B cell (primary cell): Measurements from ENCODE around the gene NSG1. TPM values are rescaled to one million over a fixed set of nuclear protein-coding genes. Genes with fewer than 3 reads are reported as not detected.

Source experiments
- ATAC-seq: fragments of 200-7000 bp; cut with Tn5 transposase; one replicate; pipeline ENCODE4 v1.10.0; 2021; ENCODE audit warnings: low read depth, mild to moderate bottlenecking, moderate number of reproducible peaks, moderate library complexity
- CTCF ChIA-PET: fragments of 350-600 bp; sonication (Branson Sonifier 250); formaldehyde crosslinking; loops from one replicate; lab custom pipeline; 2021; ENCODE audit warnings: antibody characterized with exemption, inconsistent platforms; lab: Charles Lee
- POLR2A ChIA-PET: fragments of 350-600 bp; sonication (Branson Sonifier 250); formaldehyde crosslinking; loops from one replicate; lab custom pipeline; 2021; ENCODE audit warnings: antibody characterized with exemption; lab: Charles Lee
- DNase-seq: peaks from one replicate; pipeline ENCODE4 v3.0.0; 2013
- H2AFZ ChIP-seq: 2 replicates; pipeline ENCODE4 v1.6.1; 2012; ENCODE audit warnings: mild to moderate bottlenecking, low read depth, low read length; ENCODE audit not compliant: insufficient read depth, poor library complexity, severe bottlenecking
- H3K27ac ChIP-seq, 2 donors: 1 replicate in 1 of 2; 2 replicates in 1 of 2; pipeline ENCODE4 v1.5.1; 2012 to 2013; ENCODE audit warnings: low read length in 2 of 2, mild to moderate bottlenecking in 2 of 2, moderate library complexity in 1 of 2
- H3K27me3 ChIP-seq, 4 experiments: fragments of 200-600 bp in 1 of 4; sonication (generic) in 1 of 4; replicated peaks in 1 of 4; 1 replicate in 2 of 4; 2 replicates in 2 of 4; pipeline versions ENCODE4 v1.6.1 to v1.7.0; 2013 to 2016; ENCODE audit warnings: low read length in 3 of 4, mild to moderate bottlenecking in 2 of 4, mixed read lengths in 1 of 4, moderate library complexity in 1 of 4; ENCODE audit not compliant: insufficient read depth in 4 of 4, control insufficient read depth in 3 of 4; ENCODE audit errors: control extremely low read depth in 1 of 4
- H3K36me3 ChIP-seq, 2 experiments: replicated peaks in 1 of 2; 1 replicate in 1 of 2; 2 replicates in 1 of 2; pipeline versions ENCODE4 v1.6.1 to v1.7.1; 2013; ENCODE audit warnings: low read length in 1 of 2; ENCODE audit not compliant: insufficient read depth in 2 of 2, control insufficient read depth in 1 of 2; ENCODE audit errors: control extremely low read depth in 1 of 2, extremely low read depth in 1 of 2
- H3K4me1 ChIP-seq, 2 donors: fragments of 200-600 bp in 1 of 2; sonication (generic) in 1 of 2; 1 replicate in 1 of 2; 2 replicates in 1 of 2; pipeline versions ENCODE4 v1.5.1 to v1.6.1; 2013 to 2017; ENCODE audit warnings: low read length in 2 of 2; ENCODE audit not compliant: control insufficient read depth in 2 of 2, insufficient read depth in 2 of 2
- H3K4me2 ChIP-seq: replicated peaks from 2 replicates; pipeline ENCODE3; 2012; ENCODE audit warnings: mild to moderate bottlenecking, low read depth, low read length; ENCODE audit not compliant: poor library complexity, severe bottlenecking
- H3K4me3 ChIP-seq, 5 experiments: fragments of 200-600 bp in 1 of 5; sonication (generic) in 1 of 5; 1 replicate in 3 of 5; 2 replicates in 2 of 5; pipeline versions ENCODE4 v1.5.1 to v1.7.0; 2011 to 2016; ENCODE audit warnings: low read length in 4 of 5, mild to moderate bottlenecking in 4 of 5, low read depth in 2 of 5, control low read depth in 1 of 5, moderate library complexity in 1 of 5; ENCODE audit not compliant: insufficient read depth in 1 of 5; ENCODE audit errors: control extremely low read depth in 1 of 5, extremely low read depth in 1 of 5
- H3K79me2 ChIP-seq: fragments of 200-600 bp; sonication (generic); one replicate; pipeline ENCODE4 v1.6.0; 2016; ENCODE audit warnings: low read length; ENCODE audit not compliant: control insufficient read depth, insufficient read depth
- H3K9ac ChIP-seq: fragments of 200-600 bp; sonication (generic); 2 replicates; pipeline ENCODE4 v1.6.1; 2017; ENCODE audit warnings: mild to moderate bottlenecking, low read length, moderate library complexity
- H3K9me3 ChIP-seq, 3 donors: one replicate each; pipeline versions ENCODE4 v1.6.1 to v1.7.1; 2013; ENCODE audit warnings: low read length in 2 of 3; ENCODE audit not compliant: control insufficient read depth in 2 of 3, insufficient read depth in 1 of 3; ENCODE audit errors: control extremely low read depth in 1 of 3
- H4K20me1 ChIP-seq: 2 replicates; pipeline ENCODE4 v1.6.0; 2012; ENCODE audit warnings: mild to moderate bottlenecking, low read length; ENCODE audit not compliant: insufficient read depth, control insufficient read depth, poor library complexity, severe bottlenecking
- H3K27ac Mint-ChIP-seq: one replicate; pipeline ENCODE4 v1.8.0; 2021; ENCODE audit warnings: mixed read lengths
- H3K27me3 Mint-ChIP-seq: one replicate; pipeline ENCODE4 v1.8.0; 2021; ENCODE audit warnings: mixed read lengths
- H3K4me1 Mint-ChIP-seq: one replicate; pipeline ENCODE4 v1.8.0; 2021; ENCODE audit warnings: mixed read lengths
- H3K4me3 Mint-ChIP-seq: one replicate; pipeline ENCODE4 v1.8.0; 2021; ENCODE audit warnings: mixed read lengths
- H3K9me3 Mint-ChIP-seq: one replicate; pipeline ENCODE4 v1.8.0; 2022; ENCODE audit warnings: mixed read lengths; ENCODE audit not compliant: insufficient read depth
- CTCF ChIP-seq: fragments of 200-600 bp; IDR thresholded peaks from one replicate; pipeline ENCODE4 v1.8.0; 2022; ENCODE audit warnings: antibody characterized with exemption, mild to moderate bottlenecking
- EZH2 ChIP-seq: IDR thresholded peaks from 2 replicates; pipeline ENCODE4 v1.6.1; 2012; ENCODE audit warnings: borderline replicate concordance, low read depth, mild to moderate bottlenecking, moderate library complexity, low read length; ENCODE audit not compliant: insufficient read depth, poor library complexity, severe bottlenecking
- WGBS: methylation state at CpG from one replicate; pipeline ENCODE4 v1.1.5; 2013; ENCODE audit warnings: missing lambda C conversion rate; ENCODE audit not compliant: insufficient coverage; 5-methylcytosine and 5-hydroxymethylcytosine counted together
- intact Hi-C: fragments of 100-400 bp; cut with micrococcal nuclease; formaldehyde crosslinking; loops from one replicate; pipeline ENCODE4 v1.10.0; 2022
- polyA plus RNA-seq: library from polyadenylated mRNA; depleted of rRNA; stranded (reverse); fragments of >200 nt; gene quantifications from 2 replicates; pipeline ENCODE4 v1.2.3, GENCODE V29; 2012
- total RNA-seq, 2 donors: library from RNA; stranded (reverse); fragments of 120-200 nt in 1 of 2; gene quantifications; 1 replicate in 1 of 2; 2 replicates in 1 of 2; pipeline versions ENCODE4 v1.2.3 to v1.2.4, GENCODE V29; 2013 to 2022

NSG1 gene
- total and polyA plus RNA-seq, 2 donors (not counting 1 experiment from before 2014, with no cell fraction given), result not detected

DNA sequence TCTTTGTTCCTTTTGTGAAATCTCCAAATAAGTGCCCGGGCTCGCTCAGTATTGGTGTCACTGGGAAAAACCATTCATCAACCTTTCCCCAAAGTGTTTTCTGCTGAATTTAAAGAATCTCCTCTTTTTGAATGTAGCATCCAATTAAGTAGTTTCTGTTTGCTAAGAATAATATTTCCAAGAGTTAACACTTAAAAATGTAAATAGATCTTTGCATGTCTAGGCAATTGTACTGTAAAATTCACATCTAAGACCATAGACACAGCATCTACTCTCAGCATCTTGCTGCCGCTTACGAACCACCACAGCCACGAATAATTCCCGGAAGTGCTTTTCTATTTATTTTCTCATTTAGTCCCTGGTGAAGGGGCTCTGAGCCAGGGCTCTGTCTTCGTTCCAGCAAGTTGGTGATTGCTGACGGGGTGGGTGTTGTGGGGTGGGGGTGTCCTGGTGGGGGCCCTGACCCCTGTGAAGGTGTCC, 1.4 kb downstream of the NSG1 start:
- intact Hi-C loops, result no loop called here
- H3K27me3 ChIP-seq, result peaks cover 0 to 57% (median 19%) of the 10 kb centered on the region in 4 experiments
- H2AFZ ChIP-seq, result no peak overlapping the region
- no peak overlapping the region for H3K27ac ChIP-seq
- H3K27me3 Mint-ChIP-seq, result peaks cover 49% of the 10 kb centered on the region
- DNase-seq (no peak), ATAC-seq (no peak)
- peaks cover 14% of the 10 kb centered on the region for H3K4me1 Mint-ChIP-seq
- CTCF ChIA-PET, result no interaction called here
- H3K4me3 Mint-ChIP-seq, result peak overlapping the region; percentile 49
- H3K9me3 Mint-ChIP-seq, result no peaks in the 10 kb centered on the region
- no peaks in the 10 kb centered on the region for H3K36me3 ChIP-seq
- H3K27ac Mint-ChIP-seq, result no peak overlapping the region
- WGBS, result 32% methylated on average over 6 of the region's 8 CpGs
- no peaks in the 10 kb centered on the region for H3K79me2 ChIP-seq
- no peak for TF ChIP-seq EZH2
- no peak for TF ChIP-seq CTCF
- peaks cover 0 to 2% (median 0%) of the 10 kb centered on the region in 3 donors for H3K9me3 ChIP-seq
- POLR2A ChIA-PET, result no interaction called here
- peak overlapping the region; percentile 54 for H3K4me2 ChIP-seq
- H4K20me1 ChIP-seq, result no peaks in the 10 kb centered on the region
- H3K9ac ChIP-seq, result no peak overlapping the region
- no peak overlapping the region for H3K4me3 ChIP-seq
- peaks cover 13 to 23% of the 10 kb centered on the region in 2 donors for H3K4me1 ChIP-seq

DNA sequence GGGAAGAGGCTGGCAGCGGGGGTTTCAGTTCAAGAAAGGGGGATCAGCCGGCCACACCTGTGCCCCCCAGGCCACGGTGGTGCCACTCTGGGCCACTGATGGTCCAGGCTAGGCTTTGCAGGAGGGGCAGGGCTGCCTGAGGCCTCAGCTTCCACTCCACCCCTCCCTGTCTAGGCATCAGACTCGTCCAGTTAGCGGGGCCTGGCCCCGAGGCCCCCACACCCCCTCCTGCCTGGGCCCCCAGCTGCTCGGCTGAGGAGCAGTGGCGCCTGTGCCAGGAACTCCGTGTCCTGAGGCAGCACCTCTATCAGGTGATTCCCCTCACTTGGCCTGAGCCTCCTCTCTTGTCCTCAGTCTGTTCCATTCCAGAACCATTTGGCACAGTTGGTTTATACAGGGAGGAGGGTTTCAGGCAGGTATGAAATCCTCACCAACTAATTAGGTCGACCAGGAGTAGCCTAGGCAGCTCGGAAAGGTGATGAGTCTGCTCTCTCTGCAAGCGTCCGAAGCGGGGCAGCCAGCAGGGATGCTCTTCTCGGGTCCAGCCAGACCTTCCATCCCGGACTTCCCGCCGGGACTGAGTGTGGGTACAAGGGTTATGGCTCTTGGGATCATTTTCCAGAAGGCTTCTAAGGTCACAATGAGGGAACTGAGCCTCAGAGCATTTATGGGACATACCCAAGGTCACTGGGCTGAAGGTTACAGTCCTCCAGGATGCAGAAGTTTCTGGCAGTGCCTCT, 2.1 kb downstream of the NSG1 start:
- H3K4me3 ChIP-seq, result no peak overlapping the region
- H3K4me1 Mint-ChIP-seq, result peaks cover 14% of the 10 kb centered on the region
- H3K79me2 ChIP-seq, result no peaks in the 10 kb centered on the region
- H3K27ac ChIP-seq, result no peak overlapping the region
- H3K4me3 Mint-ChIP-seq, result no peak overlapping the region
- peaks cover 0 to 2% (median 0%) of the 10 kb centered on the region in 3 donors for H3K9me3 ChIP-seq
- no peaks in the 10 kb centered on the region for H4K20me1 ChIP-seq
- ATAC-seq (no peak), DNase-seq (no peak)
- peaks cover 0 to 55% (median 19%) of the 10 kb centered on the region in 4 experiments for H3K27me3 ChIP-seq
- no peaks in the 10 kb centered on the region for H3K9me3 Mint-ChIP-seq
- no peak overlapping the region for H3K27ac Mint-ChIP-seq
- H2AFZ ChIP-seq, result no peak overlapping the region
- intact Hi-C loops, result no loop called here
- H3K9ac ChIP-seq, result no peak overlapping the region
- H3K27me3 Mint-ChIP-seq, result peaks cover 51% of the 10 kb centered on the region
- H3K36me3 ChIP-seq, result no peaks in the 10 kb centered on the region
- ChIA-PET POLR2A (no interaction called here), CTCF (no interaction called here)
- no peak overlapping the region for H3K4me2 ChIP-seq
- no peak for TF ChIP-seq EZH2
- TF ChIP-seq CTCF, result no peak
- 77% methylated on average over 15 of the region's 18 CpGs for WGBS
- peaks cover 13 to 23% of the 10 kb centered on the region in 2 donors for H3K4me1 ChIP-seq
